ENCODE results near the gene UFD1. TPM values are rescaled to one million over a fixed set of nuclear protein-coding genes. Genes with fewer than 3 reads are reported as not detected.

UFD1 gene
- total RNA-seq, 1 donor from 2014 or later: 37.7 TPM

GRCh38 chr22:19402642-19403191 is 76.3 kb downstream of the UFD1 start:
- TF ChIP-seq, protein P1, sequence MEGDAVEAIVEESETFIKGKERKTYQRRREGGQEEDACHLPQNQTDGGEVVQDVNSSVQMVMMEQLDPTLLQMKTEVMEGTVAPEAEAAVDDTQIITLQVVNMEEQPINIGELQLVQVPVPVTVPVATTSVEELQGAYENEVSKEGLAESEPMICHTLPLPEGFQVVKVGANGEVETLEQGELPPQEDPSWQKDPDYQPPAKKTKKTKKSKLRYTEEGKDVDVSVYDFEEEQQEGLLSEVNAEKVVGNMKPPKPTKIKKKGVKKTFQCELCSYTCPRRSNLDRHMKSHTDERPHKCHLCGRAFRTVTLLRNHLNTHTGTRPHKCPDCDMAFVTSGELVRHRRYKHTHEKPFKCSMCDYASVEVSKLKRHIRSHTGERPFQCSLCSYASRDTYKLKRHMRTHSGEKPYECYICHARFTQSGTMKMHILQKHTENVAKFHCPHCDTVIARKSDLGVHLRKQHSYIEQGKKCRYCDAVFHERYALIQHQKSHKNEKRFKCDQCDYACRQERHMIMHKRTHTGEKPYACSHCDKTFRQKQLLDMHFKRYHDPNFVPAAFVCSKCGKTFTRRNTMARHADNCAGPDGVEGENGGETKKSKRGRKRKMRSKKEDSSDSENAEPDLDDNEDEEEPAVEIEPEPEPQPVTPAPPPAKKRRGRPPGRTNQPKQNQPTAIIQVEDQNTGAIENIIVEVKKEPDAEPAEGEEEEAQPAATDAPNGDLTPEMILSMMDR (IDR thresholded peaks at IDR 0.05): no peak
- TF ChIP-seq EZH2 (IDR thresholded peaks at IDR 0.05) (no peak), EZH2phosphoT487 (IDR thresholded peaks at IDR 0.05) (no peak)
- no peak for DNase-seq (ENCODE audit: low spot score)
- H3K36me3 ChIP-seq: peaks cover 10% of the 10 kb centered on the region
- H3K4me3 Mint-ChIP-seq: no peak overlapping the region
- no peaks in the 10 kb centered on the region for H4K20me1 ChIP-seq (ENCODE audit: low read depth)
- no peak overlapping the region for H3K27ac ChIP-seq
- H3K36me3 Mint-ChIP-seq: peaks cover 27% of the 10 kb centered on the region
- no peaks in the 10 kb centered on the region for H3K27me3 ChIP-seq
- H3K27ac Mint-ChIP-seq: no peak overlapping the region
- no peaks in the 10 kb centered on the region for H3K9me3 ChIP-seq (ENCODE audit: low read depth)
- no peaks in the 10 kb centered on the region for H3K27me3 Mint-ChIP-seq (ENCODE audit: insufficient read depth, low read depth)
- no peak overlapping the region for H3K9ac ChIP-seq
- H3K9me3 Mint-ChIP-seq: no peaks in the 10 kb centered on the region
- H2AFZ ChIP-seq (replicated peaks): no peak overlapping the region
- H3K4me1 ChIP-seq: no peaks in the 10 kb centered on the region
- H3K4me3 ChIP-seq: no peak overlapping the region
- H3K4me2 ChIP-seq: no peak overlapping the region
- no peaks in the 10 kb centered on the region for H3K4me1 Mint-ChIP-seq
- H3F3A ChIP-seq (ENCODE audit: low read depth): no peaks in the 10 kb centered on the region
- no peaks in the 10 kb centered on the region for H3K79me2 ChIP-seq (ENCODE audit: low read depth)

DNA sequence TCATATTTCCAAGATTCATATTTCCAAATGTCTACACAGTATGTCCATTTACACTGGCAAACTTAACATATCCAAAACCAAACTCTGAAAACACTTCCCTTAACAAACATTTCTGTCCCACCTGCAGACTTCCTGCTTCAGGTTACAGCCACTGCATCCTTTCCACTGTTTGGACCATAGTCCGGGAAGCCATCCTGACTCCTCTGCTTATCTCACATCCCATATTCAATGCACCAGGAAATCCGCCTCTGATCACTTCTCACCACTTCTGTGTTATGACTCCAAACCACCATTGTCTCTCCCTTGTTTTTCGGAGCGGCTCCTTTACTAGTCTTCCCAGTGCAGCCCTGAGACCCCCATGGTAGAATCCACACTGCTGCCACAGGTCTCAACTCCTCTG is 77.5 kb downstream of the UFD1 start:
- Histone ChIP-seq H3K27ac (no peak overlapping the region), H2AFZ (replicated peaks) (no peak overlapping the region), H3K9me3 (ENCODE audit: low read depth) (no peaks in the 10 kb centered on the region), H3K79me2 (ENCODE audit: low read depth) (no peaks in the 10 kb centered on the region), H3K27me3 (no peaks in the 10 kb centered on the region), H4K20me1 (ENCODE audit: low read depth) (no peaks in the 10 kb centered on the region), H3K4me3 (no peak overlapping the region), H3K36me3 (peaks cover 4% of the 10 kb centered on the region), H3K4me1 (no peaks in the 10 kb centered on the region), H3K9ac (no peak overlapping the region), H3F3A (ENCODE audit: low read depth) (no peaks in the 10 kb centered on the region), H3K4me2 (no peak overlapping the region)
- Mint-ChIP-seq H3K27ac (no peak overlapping the region), H3K4me1 (no peaks in the 10 kb centered on the region), H3K9me3 (no peaks in the 10 kb centered on the region), H3K36me3 (peaks cover 22% of the 10 kb centered on the region), H3K27me3 (ENCODE audit: insufficient read depth, low read depth) (no peaks in the 10 kb centered on the region), H3K4me3 (no peak overlapping the region)
- DNase-seq (ENCODE audit: low spot score): no peak
- TF ChIP-seq EZH2 (IDR thresholded peaks at IDR 0.05) (no peak), EZH2phosphoT487 (IDR thresholded peaks at IDR 0.05) (no peak)
- TF ChIP-seq, protein P1 (IDR thresholded peaks at IDR 0.05): no peak

DNA sequence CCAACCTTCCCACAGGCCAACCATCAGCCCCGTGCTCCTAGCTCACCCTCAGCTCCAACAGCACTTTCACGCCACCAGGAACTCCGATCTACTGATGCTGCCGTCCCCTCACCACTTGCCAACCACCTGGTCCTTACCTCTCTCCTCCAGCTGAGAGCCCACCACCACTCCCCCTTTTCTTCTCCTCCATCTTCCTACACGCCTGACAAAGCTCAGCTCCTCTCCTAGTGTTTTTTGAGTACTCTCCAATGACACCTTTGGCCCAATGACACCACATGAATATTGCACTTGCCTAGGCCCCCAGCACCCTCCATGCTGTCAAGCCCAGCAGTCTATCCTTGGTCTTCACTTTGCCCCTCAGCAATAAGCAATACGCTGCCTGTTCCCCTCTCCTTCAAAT is 78.1 kb downstream of the UFD1 start:
- no peak overlapping the region for H3K27ac ChIP-seq
- H3K4me1 ChIP-seq: no peaks in the 10 kb centered on the region
- H3F3A ChIP-seq (ENCODE audit: low read depth): no peaks in the 10 kb centered on the region
- TF ChIP-seq, protein P1 (IDR thresholded peaks at IDR 0.05): no peak
- TF ChIP-seq EZH2 (IDR thresholded peaks at IDR 0.05): no peak
- no peak for TF ChIP-seq EZH2phosphoT487 (IDR thresholded peaks at IDR 0.05)
- H3K36me3 ChIP-seq: peaks cover 4% of the 10 kb centered on the region
- H2AFZ ChIP-seq (replicated peaks): no peak overlapping the region
- no peaks in the 10 kb centered on the region for H4K20me1 ChIP-seq (ENCODE audit: low read depth)
- Mint-ChIP-seq H3K27ac (no peak overlapping the region), H3K36me3 (peaks cover 21% of the 10 kb centered on the region), H3K4me1 (no peaks in the 10 kb centered on the region), H3K27me3 (ENCODE audit: insufficient read depth, low read depth) (no peaks in the 10 kb centered on the region), H3K4me3 (no peak overlapping the region), H3K9me3 (no peaks in the 10 kb centered on the region)
- no peak overlapping the region for H3K4me2 ChIP-seq
- H3K9ac ChIP-seq: no peak overlapping the region
- no peaks in the 10 kb centered on the region for H3K79me2 ChIP-seq (ENCODE audit: low read depth)
- DNase-seq (ENCODE audit: low spot score): no peak
- no peak overlapping the region for H3K4me3 ChIP-seq
- no peaks in the 10 kb centered on the region for H3K27me3 ChIP-seq
- no peaks in the 10 kb centered on the region for H3K9me3 ChIP-seq (ENCODE audit: low read depth)

Other genes with a start within 250 kb of the UFD1 start
- gene CLTCL1, start 187.5 kb downstream of the UFD1 start, total RNA-seq (ENCODE audit: low replicate concordance): 7.9 and 13.7 TPM in 2 replicates
- gene HIRA, start 47.5 kb downstream of the UFD1 start, total RNA-seq (ENCODE audit: low replicate concordance): 18.9 and 25.0 TPM in 2 replicates
- gene MRPL40, start 46.6 kb downstream of the UFD1 start, total RNA-seq (ENCODE audit: low replicate concordance): 15.5 and 17.0 TPM in 2 replicates
- 49.5 and 57.0 TPM in 2 replicates for gene C22orf39, start 31.5 kb downstream of the UFD1 start, total RNA-seq (ENCODE audit: low replicate concordance)
- 40.9 and 50.7 TPM in 2 replicates for gene CDC45, start 727 bp upstream of the UFD1 start, total RNA-seq (ENCODE audit: low replicate concordance)
- gene CLDN5, start 45.2 kb upstream of the UFD1 start, total RNA-seq (ENCODE audit: low replicate concordance): 0.69 and 4.1 TPM in 2 replicates
- 5.0 and 8.2 TPM in 2 replicates for gene SEPTIN5, start 235.3 kb upstream of the UFD1 start, total RNA-seq (ENCODE audit: low replicate concordance)
- gene GP1BB, start 244.3 kb upstream of the UFD1 start, total RNA-seq (ENCODE audit: low replicate concordance): 1.2 TPM in 1 of 2 replicates, not detected in the other